Kidney (tissue), 14 donors: ENCODE measurements around the gene ARMC7. TPM values are rescaled to one million over a fixed set of nuclear protein-coding genes. Genes with fewer than 3 reads are reported as not detected.
A peak's percentile ranks its signal among the peaks of the same experiment; 100 is the strongest.

Source experiments
- DNase-seq, 5 donors: peaks; one replicate each; pipeline ENCODE4 v3.0.0-alpha.2; 2013 to 2020
- FAIRE-seq: peaks from 2 replicates; lab custom pipeline; 2012; peaks lifted over from hg19 to GRCh38; lab: Jason Lieb, UNC
- H3K27ac ChIP-seq, 2 donors: one replicate each; pipeline ENCODE4 v1.7.0; 2013; ENCODE audit warnings: low read depth in 2 of 2, low read length in 2 of 2, inconsistent platforms in 1 of 2
- H3K27me3 ChIP-seq: one replicate; pipeline ENCODE4 v1.7.1; 2013; ENCODE audit warnings: low read length, inconsistent platforms; ENCODE audit not compliant: control insufficient read depth, insufficient read depth
- H3K36me3 ChIP-seq, 3 donors: one replicate each; pipeline versions ENCODE4 v1.7.0 to v1.7.1; 2013; ENCODE audit warnings: low read length in 3 of 3, control low read depth in 1 of 3, inconsistent platforms in 1 of 3; ENCODE audit not compliant: insufficient read depth in 3 of 3, control insufficient read depth in 2 of 3
- H3K4me1 ChIP-seq, 3 donors: one replicate each; pipeline versions ENCODE4 v1.7.0 to v1.7.1; 2013; ENCODE audit warnings: low read length in 3 of 3, inconsistent platforms in 1 of 3, low read depth in 1 of 3; ENCODE audit not compliant: control insufficient read depth in 2 of 3, insufficient read depth in 2 of 3
- H3K4me3 ChIP-seq, 3 donors: one replicate each; pipeline versions ENCODE4 v1.7.0 to v1.8.1; 2013; ENCODE audit warnings: low read length in 3 of 3, control low read depth in 1 of 3, inconsistent platforms in 1 of 3
- H3K9ac ChIP-seq, 3 donors: one replicate each; pipeline versions ENCODE4 v1.7.0 to v1.7.1; 2013; ENCODE audit warnings: low read length in 3 of 3, control low read depth in 1 of 3, inconsistent platforms in 1 of 3
- H3K9me3 ChIP-seq, 3 donors: one replicate each; pipeline versions ENCODE4 v1.7.0 to v1.7.1; 2013; ENCODE audit warnings: low read length in 3 of 3, control low read depth in 1 of 3, inconsistent platforms in 1 of 3; ENCODE audit not compliant: control insufficient read depth in 2 of 3, insufficient read depth in 1 of 3
- CTCF ChIP-seq: IDR thresholded peaks from 3 replicates; pipeline ENCODE4 v1.5.1; 2012; ENCODE audit warnings: mild to moderate bottlenecking, moderate library complexity, borderline replicate concordance; ENCODE audit not compliant: insufficient read depth; ENCODE audit errors: extremely low read depth
- intact Hi-C: fragments of 100-400 bp; cut with DNase I; formaldehyde crosslinking; loops from one replicate; pipeline ENCODE4 v1.11.1; 2022
- polyA plus RNA-seq: library from polyadenylated mRNA; stranded (reverse); fragments of 350-450 nt; fragmentation: Illumina TruSeq; extraction: RNeasy Lipid Tissue Mini Kit (QIAGEN cat#74804); gene quantifications from one replicate; pipeline ENCODE4 v1.2.3, GENCODE V29; 2014; ENCODE audit warnings: low read depth, low replicate concordance; ENCODE audit not compliant: insufficient read depth
- total RNA-seq: library from RNA; stranded (reverse); fragmentation: NEBNext Ultra II Directional; extraction: Animal tissue kit (Norgen Biotek cat#: 25700); gene quantifications from one replicate; pipeline ENCODE4 v1.2.1, GENCODE V29; 2021
- donor health status: control.
- donor health status: control.
- donor health status: control.
- donor health status: control.
- donor health status: control.
- donor health status: DM: yes; HTN: yes; CAD: no.
- donor health status: Normal renal cell carcinoma (clear cell type).

Gene ARMC7
- total and polyA plus RNA-seq, 2 donors from 2014 or later: 31.8 to 35.1 TPM

GRCh38 chr17:75110234-75110937 is 617 bp downstream of the ARMC7 start:
- Histone ChIP-seq H3K9ac (peak overlapping the region; percentile 32 to 61 (median 49)), H3K4me1 (peaks cover 0 to 21% (median 0%) of the 10 kb centered on the region in 3 donors), H3K27me3 (no peaks in the 10 kb centered on the region), H3K36me3 (no peaks in the 10 kb centered on the region), H3K27ac (no peak overlapping the region), H3K9me3 (no peaks in the 10 kb centered on the region), H3K4me3 (peak overlapping the region; percentile 62 to 87 (median 78))
- no peak for TF ChIP-seq CTCF
- intact Hi-C loops: no loop called here
- DNase-seq: peak in 2 of 5 donors; percentile 18 to 82
- no peak for FAIRE-seq

DNA sequence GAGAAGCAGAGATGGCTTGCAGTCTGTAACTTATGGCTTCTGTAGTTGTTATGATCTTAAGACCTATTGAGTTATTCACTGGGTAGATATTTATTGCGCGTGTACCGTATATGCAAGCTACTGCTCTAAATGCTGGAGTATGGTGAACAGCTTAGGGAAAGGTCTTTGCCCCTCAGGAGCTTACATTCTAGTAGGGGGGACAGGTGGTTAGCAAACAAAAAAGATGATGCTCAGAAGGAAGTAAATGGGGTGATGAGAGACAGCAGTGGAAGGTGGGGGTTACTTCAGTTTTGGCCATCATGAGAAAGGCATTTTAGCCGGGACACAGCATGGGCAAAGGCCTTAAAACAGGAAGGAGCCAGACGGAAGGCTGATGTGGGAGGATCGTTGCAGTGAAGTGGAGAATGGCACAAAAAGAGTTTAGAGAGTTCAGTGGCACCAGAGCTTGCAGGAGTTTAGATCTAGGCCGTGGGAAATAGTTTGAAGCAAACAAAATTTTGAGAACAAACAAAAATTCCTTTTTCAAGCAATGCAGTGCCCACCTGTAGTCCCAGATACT is 2.1 kb downstream of the ARMC7 start:
- intact Hi-C loops: no loop called here
- Histone ChIP-seq H3K9me3 (no peaks in the 10 kb centered on the region), H3K9ac (no peak overlapping the region), H3K27ac (no peak overlapping the region), H3K27me3 (no peaks in the 10 kb centered on the region), H3K4me1 (peaks cover 0 to 18% (median 0%) of the 10 kb centered on the region in 3 donors), H3K4me3 (peak overlapping the region in 1 of 3 donors; percentile 1), H3K36me3 (peaks cover 0 to 4% (median 0%) of the 10 kb centered on the region in 3 donors)
- TF ChIP-seq CTCF: no peak
- FAIRE-seq: no peak
- DNase-seq: no peak

- intact Hi-C loops: no loop called here
- FAIRE-seq (no peak), DNase-seq (peak; percentile 91 to 96 (median 94))
- H3K9me3 ChIP-seq: no peaks in the 10 kb centered on the region
- TF ChIP-seq CTCF: peak; percentile 97
- H3K27me3 ChIP-seq: no peaks in the 10 kb centered on the region
- peak overlapping the region; percentile 32 to 80 (median 57) for H3K4me3 ChIP-seq
- H3K9ac ChIP-seq: peak overlapping the region in 2 of 3 donors; percentile 28 to 58
- peaks cover 0 to 4% (median 0%) of the 10 kb centered on the region in 3 donors for H3K36me3 ChIP-seq
- H3K4me1 ChIP-seq: peaks cover 0 to 17% (median 0%) of the 10 kb centered on the region in 3 donors
- H3K27ac ChIP-seq: peak overlapping the region; percentile 84 to 90
These were observed 4.2 kb downstream of the ARMC7 start for GRCh38 chr17:75113798-75114551.
